Caco-2 (cell line): Measurements from ENCODE around the gene MAPT. TPM values are rescaled to one million over a fixed set of nuclear protein-coding genes. Genes with fewer than 3 reads are reported as not detected.

Experiments
- BruUV-seq: library from RNA; stranded (reverse); fragments of 400-500 nt; replicated peaks from 2 replicates; lab custom pipeline; 2021; lab: Mats Ljungman, UMichigan
- CTCF ChIA-PET: fragments of 300-600 bp; sonication (Branson Sonifier 250); formaldehyde crosslinking; loops from one replicate; lab custom pipeline; 2022; ENCODE audit warnings: antibody characterized with exemption; lab: Charles Lee
- POLR2A ChIA-PET: fragments of 300-600 bp; sonication (Branson Sonifier 250); formaldehyde crosslinking; loops from one replicate; lab custom pipeline; 2022; ENCODE audit warnings: antibody characterized with exemption; lab: Charles Lee
- DNase-seq, 2 experiments: peaks; one replicate each; pipeline versions ENCODE4 v3.0.0 to v3.0.0-alpha.2; 2020 to 2022
- H3K27me3 ChIP-seq: replicated peaks from 2 replicates; pipeline ENCODE4 v1.6.0; 2011; ENCODE audit warnings: low read length; ENCODE audit not compliant: control insufficient read depth, insufficient read depth
- H3K36me3 ChIP-seq: 2 replicates; pipeline ENCODE4 v1.5.1; 2011; ENCODE audit warnings: low read length; ENCODE audit not compliant: control insufficient read depth, insufficient read depth
- H3K4me1 ChIP-seq: fragments of 250-450 bp; sonication (Bioruptor Pico); 2 replicates; pipeline ENCODE4 v1.5.1; 2020; ENCODE audit warnings: mild to moderate bottlenecking
- H3K4me3 ChIP-seq: 2 replicates; pipeline ENCODE4 v1.5.1; 2011; ENCODE audit warnings: low read depth, mild to moderate bottlenecking, control low read depth, low read length
- H3K9me3 ChIP-seq: fragments of 250-450 bp; sonication (Bioruptor Pico); 2 replicates; pipeline ENCODE4 v1.5.1; 2020; ENCODE audit warnings: mild to moderate bottlenecking, moderate library complexity
- H3K27ac Mint-ChIP-seq: one replicate; pipeline ENCODE4 v1.8.0; 2022; ENCODE audit warnings: mixed read lengths; ENCODE audit not compliant: unreplicated experiment
- H3K27me3 Mint-ChIP-seq: one replicate; pipeline ENCODE4 v1.8.0; 2022; ENCODE audit warnings: mixed read lengths; ENCODE audit not compliant: insufficient read depth, unreplicated experiment
- H3K36me3 Mint-ChIP-seq: one replicate; pipeline ENCODE4 v1.8.0; 2022; ENCODE audit warnings: mild to moderate bottlenecking, mixed read lengths; ENCODE audit not compliant: insufficient read depth, unreplicated experiment
- H3K4me1 Mint-ChIP-seq: one replicate; pipeline ENCODE4 v1.8.0; 2022; ENCODE audit warnings: low read depth, mixed read lengths; ENCODE audit not compliant: unreplicated experiment
- H3K4me3 Mint-ChIP-seq: one replicate; pipeline ENCODE4 v1.8.0; 2022; ENCODE audit warnings: mild to moderate bottlenecking, moderate library complexity, mixed read lengths; ENCODE audit not compliant: unreplicated experiment
- H3K9me3 Mint-ChIP-seq: one replicate; pipeline ENCODE4 v1.8.0; 2022; ENCODE audit warnings: mixed read lengths; ENCODE audit not compliant: unreplicated experiment
- CTCF ChIP-seq, 2 experiments: fragments of 200-600 bp in 1 of 2; IDR thresholded peaks; 1 replicate in 1 of 2; 2 replicates in 1 of 2; pipeline versions ENCODE4 v1.5.1 to v1.8.0; 2011 to 2022; ENCODE audit warnings: antibody characterized with exemption in 1 of 2, control low read depth in 1 of 2, inconsistent platforms in 1 of 2, low read depth in 1 of 2, low read length in 1 of 2, mild to moderate bottlenecking in 1 of 2, moderate library complexity in 1 of 2; ENCODE audit not compliant: insufficient read depth in 1 of 2, severe bottlenecking in 1 of 2, unreplicated experiment in 1 of 2
- intact Hi-C: fragments of 100-400 bp; cut with micrococcal nuclease; formaldehyde crosslinking; loops from one replicate; pipeline ENCODE4 v1.10.0; 2022; ENCODE audit not compliant: unreplicated experiment
- total RNA-seq: library from RNA; stranded (reverse); gene quantifications from 2 replicates; pipeline ENCODE4 v1.2.3, GENCODE V29; 2022

Gene MAPT
- total RNA-seq, 1 experiment from 2014 or later: 0.95 TPM

DNA sequence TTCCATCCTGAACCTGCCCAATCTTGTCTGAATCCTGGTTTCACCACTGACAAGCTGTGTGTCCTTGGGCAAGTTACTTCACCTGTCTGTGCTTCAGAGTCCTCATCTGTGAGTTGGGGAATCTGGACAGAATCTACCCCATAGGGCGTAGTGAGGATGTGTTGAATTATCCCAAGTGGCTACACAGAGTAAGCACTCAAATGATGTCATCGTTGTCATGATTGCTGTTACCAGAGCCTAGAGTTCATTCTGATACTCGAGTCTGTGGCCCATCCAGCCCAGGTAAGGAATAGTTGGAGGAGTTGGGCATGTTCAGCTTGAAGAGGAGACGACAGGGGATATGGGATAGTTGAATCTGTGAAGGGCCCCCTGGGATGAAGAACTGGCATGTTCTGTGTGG, 45.9 kb downstream of the MAPT start:
- no peak for TF ChIP-seq CTCF (IDR thresholded peaks at IDR 0.05; ENCODE audit: insufficient read depth in 1 of 2, low read depth in 1 of 2, low read length in 1 of 2, severe bottlenecking in 1 of 2, unreplicated experiment in 1 of 2)
- DNase-seq: no peak
- no TSS peak for BruUV-seq
- Histone ChIP-seq H3K4me1 (no peaks in the 10 kb centered on the region), H3K4me3 (no peak overlapping the region), H3K27me3 (no peaks in the 10 kb centered on the region), H3K9me3 (no peaks in the 10 kb centered on the region), H3K36me3 (no peaks in the 10 kb centered on the region)
- Mint-ChIP-seq H3K27me3 (peaks cover 29% of the 10 kb centered on the region), H3K9me3 (no peaks in the 10 kb centered on the region), H3K4me1 (no peaks in the 10 kb centered on the region), H3K4me3 (no peak overlapping the region), H3K27ac (no peak overlapping the region), H3K36me3 (no peaks in the 10 kb centered on the region)
- intact Hi-C loops: loop anchor here (10.0 kb wide), 1 partner anchor 45 kb away; the partner anchor contains the start of gene MAPT
- POLR2A ChIA-PET: no interaction called here
- CTCF ChIA-PET: interaction anchor here (1.8 kb wide), 1 partner anchor 9 kb away, joined by 10 read pairs; no protein-coding TSS in a partner anchor

DNA sequence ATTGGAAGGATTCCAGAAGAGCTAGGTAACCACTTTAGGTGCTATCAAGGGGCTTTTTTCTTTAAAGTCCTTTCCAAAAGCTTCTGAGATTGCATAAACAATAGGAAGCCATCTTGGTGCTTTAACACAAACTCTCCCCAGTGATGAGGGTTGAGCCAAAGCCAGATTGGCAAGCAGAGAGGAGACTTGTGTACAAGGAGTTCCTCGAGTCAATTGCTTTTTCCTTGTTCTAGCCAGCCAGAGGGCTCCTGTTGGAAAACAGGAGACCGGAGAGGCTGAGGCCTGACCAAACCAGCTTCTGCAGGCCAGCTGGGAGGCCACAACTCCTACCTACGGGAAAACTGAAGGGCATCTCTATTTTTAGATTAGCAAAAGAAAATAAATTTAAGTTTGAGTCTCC, 46.5 kb downstream of the MAPT start:
- H3K27me3 Mint-ChIP-seq: peaks cover 26% of the 10 kb centered on the region
- no peaks in the 10 kb centered on the region for H3K36me3 Mint-ChIP-seq
- Histone ChIP-seq H3K4me3 (no peak overlapping the region), H3K9me3 (no peaks in the 10 kb centered on the region), H3K36me3 (no peaks in the 10 kb centered on the region), H3K27me3 (no peaks in the 10 kb centered on the region), H3K4me1 (no peaks in the 10 kb centered on the region)
- no peak overlapping the region for H3K27ac Mint-ChIP-seq
- intact Hi-C loops: loop anchor here (10.0 kb wide), 1 partner anchor 46 kb away; the partner anchor contains the start of gene MAPT
- no peak for TF ChIP-seq CTCF (IDR thresholded peaks at IDR 0.05; ENCODE audit: insufficient read depth in 1 of 2, low read depth in 1 of 2, low read length in 1 of 2, severe bottlenecking in 1 of 2, unreplicated experiment in 1 of 2)
- DNase-seq: no peak
- CTCF ChIA-PET: no interaction called here
- no peaks in the 10 kb centered on the region for H3K9me3 Mint-ChIP-seq
- POLR2A ChIA-PET: no interaction called here
- no peaks in the 10 kb centered on the region for H3K4me1 Mint-ChIP-seq
- BruUV-seq: no TSS peak
- no peak overlapping the region for H3K4me3 Mint-ChIP-seq

DNA sequence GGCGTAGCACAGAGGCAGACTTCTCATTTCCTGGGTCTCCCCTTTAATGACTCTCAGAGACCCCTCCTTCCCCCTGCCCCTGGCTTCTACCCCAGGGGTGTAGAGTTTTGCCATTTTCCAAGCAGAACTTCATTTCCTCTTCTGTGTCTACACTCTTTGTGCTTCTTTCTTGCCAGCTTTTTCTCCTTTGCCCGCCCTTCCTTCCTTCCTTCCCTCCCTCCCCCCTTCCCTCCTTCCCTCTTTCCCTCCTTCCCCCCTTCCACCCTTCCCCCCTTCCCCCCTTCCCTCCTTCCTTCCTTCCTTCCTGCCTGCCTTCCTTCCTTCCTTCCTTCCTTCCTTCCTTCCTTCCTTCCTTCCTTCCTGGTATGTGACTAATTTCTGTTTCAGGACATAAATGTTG, 47.0 kb downstream of the MAPT start:
- Histone ChIP-seq H3K4me1 (no peaks in the 10 kb centered on the region), H3K9me3 (no peaks in the 10 kb centered on the region), H3K4me3 (no peak overlapping the region), H3K36me3 (no peaks in the 10 kb centered on the region), H3K27me3 (no peaks in the 10 kb centered on the region)
- H3K36me3 Mint-ChIP-seq: no peaks in the 10 kb centered on the region
- ChIA-PET CTCF (no interaction called here), POLR2A (no interaction called here)
- H3K4me1 Mint-ChIP-seq: no peaks in the 10 kb centered on the region
- peaks cover 25% of the 10 kb centered on the region for H3K27me3 Mint-ChIP-seq
- BruUV-seq: no TSS peak
- H3K27ac Mint-ChIP-seq: no peak overlapping the region
- intact Hi-C loops: loop anchor here (10.0 kb wide), 1 partner anchor 47 kb away; the partner anchor contains the start of gene MAPT
- no peak for TF ChIP-seq CTCF (IDR thresholded peaks at IDR 0.05; ENCODE audit: insufficient read depth in 1 of 2, low read depth in 1 of 2, low read length in 1 of 2, severe bottlenecking in 1 of 2, unreplicated experiment in 1 of 2)
- no peak overlapping the region for H3K4me3 Mint-ChIP-seq
- no peak for DNase-seq
- no peaks in the 10 kb centered on the region for H3K9me3 Mint-ChIP-seq
